PC-3 (cell line): ENCODE measurements around the gene VWC2L.

Experiments used
- CTCF ChIP-seq: fragments of 300-600 bp; sonication (generic); conservative IDR thresholded peaks from 2 replicates; pipeline ENCODE4 v1.5.1; 2017; ENCODE audit warnings: antibody characterized with exemption, low read depth, mild to moderate bottlenecking, low read length
- EZH2 ChIP-seq: fragments of 300-600 bp; sonication (generic); IDR thresholded peaks from one replicate; pipeline ENCODE4 v1.6.1; 2017; ENCODE audit warnings: antibody characterized with exemption, mild to moderate bottlenecking, low read length; ENCODE audit not compliant: unreplicated experiment
- EZH2phosphoT487 ChIP-seq: fragments of 300-600 bp; sonication (generic); IDR thresholded peaks from 2 replicates; pipeline ENCODE4 v1.6.1; 2018; ENCODE audit warnings: mild to moderate bottlenecking, antibody characterized with exemption, low read length, borderline replicate concordance

DNA sequence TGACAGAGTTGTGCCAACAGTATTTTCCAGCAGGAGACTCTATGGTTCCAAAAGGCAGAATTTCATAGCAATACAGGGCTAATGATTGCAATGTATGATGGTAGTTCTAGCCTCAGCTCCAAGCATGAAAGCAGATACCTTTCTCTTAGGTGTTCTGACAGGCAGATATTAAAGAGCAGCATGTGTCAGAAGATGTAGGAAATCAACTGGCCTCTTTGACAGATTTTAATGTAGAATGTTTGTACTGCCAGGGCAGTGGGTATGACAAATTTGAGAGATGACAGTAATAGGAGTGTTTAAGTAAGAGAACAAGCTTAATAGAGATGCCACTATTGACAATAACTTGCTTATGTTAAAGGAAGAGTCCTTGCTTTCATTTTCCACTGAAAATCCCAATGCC is 21.5 kb upstream of the VWC2L start:
- TF ChIP-seq EZH2phosphoT487, result no peak
- no peak for TF ChIP-seq CTCF
- no peak for TF ChIP-seq EZH2
